GM23248 (cell line): ENCODE data around the gene PTPRU. TPM values are rescaled to one million over a fixed set of nuclear protein-coding genes. Genes with fewer than 3 reads are reported as not detected.

ENCODE experiments used
- DNase-seq: peaks from one replicate; pipeline ENCODE4 v3.0.0-alpha.2; 2015
- H2AFZ ChIP-seq: fragments of 200-600 bp; sonication (generic); 2 replicates; pipeline ENCODE4 v1.6.1; 2016; ENCODE audit warnings: antibody characterized with exemption
- H3F3A ChIP-seq: fragments of 200-600 bp; sonication (generic); 2 replicates; pipeline ENCODE4 v1.6.1; 2016; ENCODE audit warnings: mild to moderate bottlenecking, antibody characterized with exemption, mixed run types; ENCODE audit not compliant: insufficient read depth
- H3K27ac ChIP-seq: fragments of 200-600 bp; sonication (generic); 2 replicates; pipeline ENCODE4 v1.5.1; 2016; ENCODE audit warnings: mild to moderate bottlenecking
- H3K27me3 ChIP-seq: fragments of 200-600 bp; sonication (generic); replicated peaks from 2 replicates; pipeline ENCODE4 v1.6.1; 2016; ENCODE audit warnings: mild to moderate bottlenecking; ENCODE audit not compliant: insufficient read depth
- H3K36me3 ChIP-seq: fragments of 200-600 bp; sonication (generic); 2 replicates; pipeline ENCODE4 v1.6.1; 2016; ENCODE audit warnings: low read depth, mild to moderate bottlenecking
- H3K4me1 ChIP-seq: fragments of 200-600 bp; sonication (generic); 2 replicates; pipeline ENCODE4 v1.6.1; 2016; ENCODE audit warnings: mild to moderate bottlenecking; ENCODE audit not compliant: insufficient read depth
- H3K4me2 ChIP-seq: fragments of 200-600 bp; sonication (generic); one replicate; pipeline ENCODE4 v1.6.1; 2016; ENCODE audit warnings: mild to moderate bottlenecking; ENCODE audit not compliant: unreplicated experiment
- H3K4me3 ChIP-seq: fragments of 200-600 bp; sonication (generic); 2 replicates; pipeline ENCODE4 v1.5.1; 2016; ENCODE audit warnings: mild to moderate bottlenecking
- H3K79me2 ChIP-seq: fragments of 200-600 bp; sonication (generic); 2 replicates; pipeline ENCODE4 v1.6.1; 2016; ENCODE audit warnings: mild to moderate bottlenecking; ENCODE audit not compliant: insufficient read depth
- H3K9ac ChIP-seq: fragments of 200-600 bp; sonication (generic); 2 replicates; pipeline ENCODE4 v1.6.1; 2016; ENCODE audit warnings: mild to moderate bottlenecking
- H3K9me2 ChIP-seq: fragments of 200-600 bp; sonication (generic); 2 replicates; pipeline ENCODE4 v1.6.1; 2016; ENCODE audit warnings: mixed run types, mild to moderate bottlenecking, moderate library complexity; ENCODE audit not compliant: insufficient read depth
- H3K9me3 ChIP-seq: fragments of 200-600 bp; sonication (generic); one replicate; pipeline ENCODE4 v1.6.1; 2017; ENCODE audit warnings: low read depth
- H4K20me1 ChIP-seq: fragments of 200-600 bp; sonication (generic); 2 replicates; pipeline ENCODE4 v1.6.0; 2016; ENCODE audit not compliant: insufficient read depth
- EZH2 ChIP-seq: fragments of 200-600 bp; sonication (generic); IDR thresholded peaks from 2 replicates; pipeline ENCODE4 v1.6.1; 2018; ENCODE audit warnings: antibody characterized with exemption, mild to moderate bottlenecking; ENCODE audit not compliant: insufficient read depth, poor library complexity, severe bottlenecking
- EZH2phosphoT487 ChIP-seq: fragments of 200-600 bp; sonication (generic); IDR thresholded peaks from 2 replicates; pipeline ENCODE4 v1.6.1; 2018; ENCODE audit warnings: antibody characterized with exemption, moderate library complexity, mild to moderate bottlenecking, low read depth; ENCODE audit not compliant: insufficient read depth
- WGBS, 2 experiments: methylation state at CpG; one replicate each; pipeline ENCODE4 v1.1.6; 2015 to 2017; ENCODE audit warnings: low lambda C conversion rate in 2 of 2, low coverage in 1 of 2; ENCODE audit errors: missing lambda C conversion rate in 2 of 2; 5-methylcytosine and 5-hydroxymethylcytosine counted together
- in situ Hi-C: fragments of 300-500 bp; cut with MboI; formaldehyde crosslinking; loops from 2 replicates; pipeline ENCODE4 v1.15.0; 2020
- polyA plus RNA-seq: library from polyadenylated mRNA; unstranded; fragments of >200 nt; fragmentation: Nextera tagmentation; extraction: Ambion mirVana; gene quantifications from 2 replicates; pipeline ENCODE4 v1.2.1, GENCODE V29; 2016
- total RNA-seq: library from RNA; depleted of rRNA; stranded (reverse); fragments of >200 nt; shearing (Covaris generic); gene quantifications from 2 replicates; pipeline ENCODE4 v1.2.3, GENCODE V29; 2014; rRNA removed

The PTPRU gene
- total RNA-seq (16.8 and 18.0 TPM in 2 replicates), polyA plus RNA-seq (6.0 and 6.2 TPM in 2 replicates)

DNA sequence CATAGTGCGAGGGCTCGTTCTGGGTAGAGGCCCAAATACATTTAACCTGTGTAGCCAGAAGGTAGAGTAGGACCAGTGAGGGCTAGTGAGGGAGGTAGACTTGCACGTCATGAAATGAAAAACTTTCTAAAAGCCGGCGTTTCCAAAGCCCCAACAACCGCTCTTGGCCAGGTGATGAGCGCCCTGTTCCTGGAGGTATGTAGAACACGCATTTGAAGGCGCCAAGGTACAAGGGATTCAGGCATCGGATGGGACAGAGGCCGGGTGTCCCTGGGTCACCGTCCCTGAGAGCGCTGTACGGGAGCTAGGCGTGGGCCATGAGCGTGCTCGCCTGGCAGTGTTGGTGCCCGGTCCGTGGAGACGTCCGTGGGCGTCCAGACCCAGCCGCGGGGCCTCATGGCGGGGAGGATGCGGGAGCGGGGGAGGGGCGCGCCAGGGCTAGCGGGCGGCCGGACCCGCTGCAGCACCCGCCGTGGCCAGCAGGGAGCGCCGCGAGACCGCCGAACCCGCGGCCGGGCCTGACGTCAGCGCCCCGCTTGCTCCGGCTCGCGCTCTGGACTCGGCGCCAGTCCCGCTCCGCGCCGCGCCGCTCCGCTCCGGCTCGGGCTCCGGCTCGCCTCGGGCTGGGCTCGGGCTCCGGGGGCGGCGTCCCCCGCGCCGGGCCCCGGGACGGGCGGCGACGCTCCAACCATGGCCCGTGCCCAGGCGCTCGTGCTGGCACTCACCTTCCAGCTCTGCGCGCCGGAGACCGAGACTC, at the start of gene PTPRU:
PTPRU (plus strand) TSS at position 568 of the 757 bp plus-strand sequence; CDS start at position 691, 123 bp downstream.
- peak within 1 kb of the TSS; percentile 86 for H3K4me3 ChIP-seq
- H2AFZ ChIP-seq, result peak within 1 kb of the TSS; percentile 91
- peaks cover 10% of the 10 kb centered on the region for H3F3A ChIP-seq
- no peaks in the 10 kb centered on the region for H3K79me2 ChIP-seq
- no peak within 1 kb of the TSS for H3K27ac ChIP-seq
- H3K4me2 ChIP-seq, result peak within 1 kb of the TSS; percentile 100
- no peaks in the 10 kb centered on the region for H4K20me1 ChIP-seq
- 5% methylated on average over 56 to 64 of the region's 82 CpGs for WGBS, 2 experiments
- no peaks in the 10 kb centered on the region for H3K9me3 ChIP-seq
- H3K4me1 ChIP-seq, result peaks cover 12% of the 10 kb centered on the region; the same call in 1 of the 2 replicates
- H3K27me3 ChIP-seq, result no peaks in the 10 kb centered on the region
- in situ Hi-C loops, result loop anchor here (25.0 kb wide), 2 partner anchors 451 to 1476 kb away; partner anchors contain the start of gene MATN1
- H3K9me2 ChIP-seq, result no peaks in the 10 kb centered on the region
- peak; percentile 90 for DNase-seq
- H3K36me3 ChIP-seq, result no peaks in the 10 kb centered on the region
- H3K9ac ChIP-seq, result peak within 1 kb of the TSS; percentile 81
- TF ChIP-seq EZH2 (no peak), EZH2phosphoT487 (no peak)

DNA sequence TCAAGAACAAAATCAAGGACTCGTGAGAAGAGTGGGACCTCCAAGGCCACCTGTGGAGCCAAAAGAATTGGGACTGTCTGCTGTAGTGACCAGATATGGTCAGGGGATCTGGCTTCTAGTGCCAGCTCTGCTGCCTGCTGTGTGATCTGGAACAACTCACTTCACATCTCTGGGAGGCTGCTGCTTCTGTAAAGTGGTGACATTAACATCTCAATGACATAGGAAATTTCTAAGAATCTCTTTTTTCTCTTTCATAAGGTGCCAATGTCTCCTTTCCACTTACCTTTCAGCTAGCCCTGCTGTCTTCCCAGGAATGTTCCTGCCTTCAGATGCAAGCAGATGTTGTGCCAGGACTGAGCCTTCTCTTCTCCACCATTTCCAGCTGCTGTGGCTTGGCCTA, 49.6 kb upstream of the PTPRU start:
- H3K4me3 ChIP-seq, result no peak overlapping the region
- H3K4me2 ChIP-seq, result no peak overlapping the region
- H3F3A ChIP-seq, result peaks cover 15% of the 10 kb centered on the region
- H3K79me2 ChIP-seq, result no peaks in the 10 kb centered on the region
- no peak for TF ChIP-seq EZH2phosphoT487
- TF ChIP-seq EZH2, result no peak
- H3K9me3 ChIP-seq, result no peaks in the 10 kb centered on the region
- no peaks in the 10 kb centered on the region for H4K20me1 ChIP-seq
- DNase-seq, result no peak
- no peak overlapping the region for H3K27ac ChIP-seq
- no peaks in the 10 kb centered on the region for H3K9me2 ChIP-seq
- no peaks in the 10 kb centered on the region for H3K27me3 ChIP-seq
- H2AFZ ChIP-seq, result no peak overlapping the region
- 100% methylated on average over 1 of the region's 1 CpG for WGBS, 2 experiments
- peaks cover 9% of the 10 kb centered on the region; the same call in 1 of the 2 replicates for H3K4me1 ChIP-seq
- in situ Hi-C loops, result no loop called here
- no peaks in the 10 kb centered on the region for H3K36me3 ChIP-seq
- no peak overlapping the region for H3K9ac ChIP-seq

DNA sequence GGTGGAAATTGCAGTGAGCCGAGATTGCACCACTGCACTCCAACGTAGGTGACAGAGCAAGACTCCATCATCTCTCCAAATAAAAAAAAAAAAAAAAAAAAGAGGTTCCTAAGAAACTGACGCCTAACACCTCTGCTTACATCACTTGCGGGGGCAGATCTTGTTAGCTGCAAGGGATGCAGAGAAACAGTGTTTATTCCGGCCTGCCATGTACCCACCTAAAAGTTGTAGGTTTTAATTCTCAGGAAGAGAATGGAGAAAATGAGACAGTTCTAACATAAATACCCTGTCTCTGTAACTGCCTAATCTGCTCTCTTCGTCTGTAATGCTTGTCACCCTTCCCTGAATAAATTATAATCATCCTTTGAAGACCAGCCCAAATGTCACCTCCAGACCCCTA, 45.6 kb upstream of the PTPRU start:
- Histone ChIP-seq H3K4me3 (no peak overlapping the region), H4K20me1 (no peaks in the 10 kb centered on the region), H3F3A (no peaks in the 10 kb centered on the region; the same call in 1 of the 2 replicates), H3K79me2 (no peaks in the 10 kb centered on the region), H3K9me3 (no peaks in the 10 kb centered on the region), H2AFZ (no peak overlapping the region), H3K27me3 (no peaks in the 10 kb centered on the region), H3K4me2 (no peak overlapping the region), H3K9ac (no peak overlapping the region), H3K4me1 (no peaks in the 10 kb centered on the region), H3K36me3 (peaks cover 4% of the 10 kb centered on the region; the same call in 1 of the 2 replicates), H3K27ac (no peak overlapping the region), H3K9me2 (no peaks in the 10 kb centered on the region)
- no peak for DNase-seq
- in situ Hi-C loops, result loop anchor here (10.0 kb wide), 3 partner anchors 146 to 406 kb away; no protein-coding TSS in a partner anchor
- TF ChIP-seq EZH2phosphoT487, result no peak
- WGBS, 2 experiments, result 84 to 85% methylated on average over 6 of the region's 6 CpGs

DNA sequence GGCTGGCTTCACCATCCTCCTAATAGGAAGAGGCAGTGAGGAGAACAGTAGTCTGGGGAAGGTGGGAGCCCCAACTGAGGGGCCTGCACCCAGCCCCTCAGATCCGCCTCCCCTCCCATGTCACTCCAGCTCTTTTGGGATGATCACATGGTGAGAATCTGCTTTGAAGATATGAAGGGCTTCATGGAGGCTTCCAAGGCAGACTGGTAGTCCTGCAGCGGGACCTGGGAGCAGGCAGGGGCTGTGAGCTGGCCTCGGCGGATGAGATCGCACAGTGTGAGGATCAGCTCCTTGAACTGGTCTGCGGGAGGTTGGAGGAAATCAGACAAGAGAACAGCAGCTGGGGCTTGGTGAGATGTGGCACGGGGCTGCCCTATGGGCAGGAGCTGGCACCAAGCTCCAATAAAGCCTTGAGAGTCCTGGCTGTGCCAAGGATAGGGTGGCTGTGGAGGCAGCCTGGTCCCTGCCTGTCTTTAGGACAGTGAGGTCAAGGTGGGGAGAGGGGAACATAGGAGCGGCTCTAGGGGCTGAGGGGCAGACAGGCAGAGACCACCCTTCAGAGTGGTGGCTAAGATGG, 42.4 kb upstream of the PTPRU start:
- no peaks in the 10 kb centered on the region for H3K79me2 ChIP-seq
- no peaks in the 10 kb centered on the region for H4K20me1 ChIP-seq
- no peak overlapping the region for H3K4me3 ChIP-seq
- no peak overlapping the region for H2AFZ ChIP-seq
- H3K36me3 ChIP-seq, result peaks cover 4% of the 10 kb centered on the region; the same call in 1 of the 2 replicates
- in situ Hi-C loops, result loop anchor here (10.0 kb wide), 3 partner anchors 149 to 409 kb away; no protein-coding TSS in a partner anchor
- H3K9me2 ChIP-seq, result no peaks in the 10 kb centered on the region
- H3K4me1 ChIP-seq, result peaks cover 17% of the 10 kb centered on the region
- no peak for DNase-seq
- TF ChIP-seq EZH2, result no peak
- TF ChIP-seq EZH2phosphoT487, result no peak
- no peak overlapping the region for H3K9ac ChIP-seq
- no peak overlapping the region for H3K27ac ChIP-seq
- 90 to 93% methylated on average over 8 of the region's 8 CpGs for WGBS, 2 experiments
- no peaks in the 10 kb centered on the region for H3K27me3 ChIP-seq
- no peak overlapping the region for H3K4me2 ChIP-seq
- peaks cover 19% of the 10 kb centered on the region for H3F3A ChIP-seq
- no peaks in the 10 kb centered on the region for H3K9me3 ChIP-seq
